Measurements from ENCODE around the gene IPO11. TPM values are rescaled to one million over a fixed set of nuclear protein-coding genes. Genes with fewer than 3 reads are reported as not detected.

IPO11 gene
- total RNA-seq, 4 donors from 2014 or later = 25.0 to 49.2 (median 35.5) TPM

GRCh38 chr5:62592558-62592957 lies 180.0 kb downstream of the IPO11 start:
- TF ChIP-seq, protein P1, sequence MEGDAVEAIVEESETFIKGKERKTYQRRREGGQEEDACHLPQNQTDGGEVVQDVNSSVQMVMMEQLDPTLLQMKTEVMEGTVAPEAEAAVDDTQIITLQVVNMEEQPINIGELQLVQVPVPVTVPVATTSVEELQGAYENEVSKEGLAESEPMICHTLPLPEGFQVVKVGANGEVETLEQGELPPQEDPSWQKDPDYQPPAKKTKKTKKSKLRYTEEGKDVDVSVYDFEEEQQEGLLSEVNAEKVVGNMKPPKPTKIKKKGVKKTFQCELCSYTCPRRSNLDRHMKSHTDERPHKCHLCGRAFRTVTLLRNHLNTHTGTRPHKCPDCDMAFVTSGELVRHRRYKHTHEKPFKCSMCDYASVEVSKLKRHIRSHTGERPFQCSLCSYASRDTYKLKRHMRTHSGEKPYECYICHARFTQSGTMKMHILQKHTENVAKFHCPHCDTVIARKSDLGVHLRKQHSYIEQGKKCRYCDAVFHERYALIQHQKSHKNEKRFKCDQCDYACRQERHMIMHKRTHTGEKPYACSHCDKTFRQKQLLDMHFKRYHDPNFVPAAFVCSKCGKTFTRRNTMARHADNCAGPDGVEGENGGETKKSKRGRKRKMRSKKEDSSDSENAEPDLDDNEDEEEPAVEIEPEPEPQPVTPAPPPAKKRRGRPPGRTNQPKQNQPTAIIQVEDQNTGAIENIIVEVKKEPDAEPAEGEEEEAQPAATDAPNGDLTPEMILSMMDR (IDR thresholded peaks at IDR 0.05; ENCODE audit: low read depth) = no peak

- TF ChIP-seq, protein P1 (IDR thresholded peaks at IDR 0.05; ENCODE audit: low read depth) = no peak
These were observed 180.8 kb downstream of the IPO11 start for GRCh38 chr5:62593331-62593730.

- TF ChIP-seq, protein P1 (IDR thresholded peaks at IDR 0.05; ENCODE audit: low read depth) = no peak
These were observed 181.9 kb downstream of the IPO11 start for GRCh38 chr5:62594364-62594984.

DNA sequence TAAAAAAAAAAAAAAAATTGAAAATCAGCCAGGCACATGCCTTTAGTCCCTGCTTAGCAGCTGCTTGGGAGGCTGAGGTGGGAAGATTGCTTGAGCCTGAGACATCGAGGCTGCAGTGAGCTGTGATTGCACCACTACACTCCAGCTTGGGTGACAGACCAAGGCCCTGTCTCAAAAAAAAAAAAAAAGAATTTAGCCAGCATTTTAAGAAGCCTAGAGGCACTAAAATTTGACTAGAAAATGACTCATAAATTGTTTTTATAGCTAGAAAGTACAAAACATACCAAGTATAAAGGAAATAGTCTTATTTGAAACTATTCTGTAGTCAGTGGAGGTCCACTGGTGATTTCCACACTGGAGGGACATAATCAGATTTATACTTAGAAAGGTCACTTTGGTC lies 183.5 kb downstream of the IPO11 start:
- TF ChIP-seq, protein P1 (IDR thresholded peaks at IDR 0.05; ENCODE audit: low read depth) = no peak

- TF ChIP-seq, protein P1 (IDR thresholded peaks at IDR 0.05; ENCODE audit: low read depth) = no peak
These were observed 184.1 kb downstream of the IPO11 start for GRCh38 chr5:62596691-62597090.

GRCh38 chr5:62597314-62597713 lies 184.8 kb downstream of the IPO11 start:
- TF ChIP-seq, protein P1 (IDR thresholded peaks at IDR 0.05; ENCODE audit: low read depth) = no peak

DNA sequence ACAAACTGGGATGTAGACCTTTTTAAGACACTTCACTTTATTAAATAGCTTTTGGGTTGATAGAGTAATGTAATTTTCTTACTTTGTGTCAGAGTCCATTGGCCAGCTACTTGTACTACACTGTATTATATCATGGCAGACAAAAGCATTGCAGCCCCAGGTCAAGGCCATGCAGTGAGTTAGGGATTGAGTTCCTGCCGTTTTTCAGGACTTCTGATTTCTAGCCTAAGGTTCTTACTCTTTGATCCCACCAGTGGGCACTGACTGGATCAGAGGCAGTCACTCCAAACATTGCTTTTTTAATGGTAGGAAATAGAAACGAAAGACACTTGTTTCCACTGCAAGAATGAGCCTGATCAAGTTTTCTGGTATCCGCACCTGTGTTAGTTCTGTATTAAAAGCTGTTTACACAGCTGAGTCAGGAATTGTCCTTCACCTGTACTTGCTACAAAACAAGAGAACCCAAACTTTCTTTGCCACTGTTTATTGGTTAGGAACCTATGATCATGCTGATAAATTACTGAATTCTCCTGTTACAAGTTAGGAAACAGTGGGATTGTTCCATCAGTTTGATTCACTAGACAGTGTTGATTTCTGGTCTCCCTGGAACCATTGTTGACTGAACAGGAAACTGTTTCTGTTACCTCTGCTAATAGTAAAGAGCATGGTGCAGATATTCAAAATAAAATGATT lies 188.1 kb downstream of the IPO11 start:
- TF ChIP-seq, protein P1 (IDR thresholded peaks at IDR 0.05; ENCODE audit: low read depth) = no peak

Data from subcutaneous adipose tissue (tissue), 4 donors.